22Rv1 (cell line): ENCODE data around the gene C1orf167.

ENCODE experiments used
- CTCF ChIP-seq: fragments of 450-650 bp; IDR thresholded peaks from 2 replicates; pipeline ENCODE4 v1.5.1; 2017; ENCODE audit warnings: mild to moderate bottlenecking
- ZFX ChIP-seq: fragments of 450-650 bp; IDR thresholded peaks from 2 replicates; pipeline ENCODE4 v1.6.1; 2017; ENCODE audit warnings: antibody characterized with exemption, borderline replicate concordance

GRCh38 chr1:11729155-11729497, 32.9 kb upstream of the C1orf167 start:
- TF ChIP-seq CTCF = no peak
- TF ChIP-seq ZFX = no peak
